Spleen (tissue), 11 donors: ENCODE data around the gene CRLF1. TPM values are rescaled to one million over a fixed set of nuclear protein-coding genes. Genes with fewer than 3 reads are reported as not detected.

Source experiments
- DNase-seq: peaks from one replicate; pipeline ENCODE4 v3.0.0-alpha.2; 2020
- H3K27ac ChIP-seq, 8 donors: fragments of 200-600 bp; sonication (generic) in 7 of 8; 1 replicate in 4 of 8; 2 replicates in 4 of 8; pipeline versions ENCODE4 v1.5.0 to v1.8.0; 2016 to 2021; ENCODE audit warnings: inconsistent platforms in 4 of 8, mild to moderate bottlenecking in 4 of 8, moderate library complexity in 1 of 8
- H3K27me3 ChIP-seq, 7 donors: fragments of 200-600 bp; sonication (generic) in 6 of 7; replicated peaks in 1 of 7; 1 replicate in 4 of 7; 2 replicates in 3 of 7; pipeline versions ENCODE4 v1.5.0 to v1.8.0; 2016 to 2021; ENCODE audit warnings: inconsistent platforms in 3 of 7, mild to moderate bottlenecking in 1 of 7
- H3K36me3 ChIP-seq, 6 donors: fragments of 200-600 bp; sonication (generic) in 5 of 6; 1 replicate in 4 of 6; 2 replicates in 2 of 6; pipeline versions ENCODE4 v1.5.0 to v1.8.0; 2016 to 2021; ENCODE audit warnings: inconsistent platforms in 2 of 6
- H3K4me1 ChIP-seq, 6 donors: fragments of 200-600 bp; sonication (generic) in 5 of 6; 1 replicate in 3 of 6; 2 replicates in 3 of 6; pipeline versions ENCODE4 v1.5.0 to v1.8.0; 2016 to 2021; ENCODE audit warnings: inconsistent platforms in 3 of 6
- H3K4me3 ChIP-seq, 8 donors: fragments of 200-600 bp; sonication (generic) in 7 of 8; 1 replicate in 4 of 8; 2 replicates in 4 of 8; pipeline versions ENCODE4 v1.5.0 to v1.8.0; 2016 to 2021; ENCODE audit warnings: inconsistent platforms in 4 of 8, mild to moderate bottlenecking in 4 of 8, moderate library complexity in 2 of 8
- H3K9me3 ChIP-seq, 8 donors: fragments of 200-600 bp; sonication (generic) in 7 of 8; 1 replicate in 4 of 8; 2 replicates in 4 of 8; pipeline versions ENCODE4 v1.5.0 to v1.8.0; 2016 to 2021; ENCODE audit warnings: inconsistent platforms in 4 of 8
- CTCF ChIP-seq, 11 experiments: fragments of 200-600 bp in 7 of 11; fragments of 450-650 bp in 4 of 11; sonication (generic) in 4 of 11; IDR thresholded peaks in 8 of 11; conservative IDR thresholded peaks in 3 of 11; 1 replicate in 7 of 11; 2 replicates in 4 of 11; pipeline versions ENCODE4 v1.4.0 to v1.8.0; 2016 to 2021; ENCODE audit warnings: antibody characterized with exemption in 11 of 11, inconsistent platforms in 4 of 11, mild to moderate bottlenecking in 1 of 11
- POLR2A ChIP-seq, 3 donors: fragments of 450-650 bp; IDR thresholded peaks; one replicate each; pipeline ENCODE4 v1.5.1; 2017; ENCODE audit warnings: antibody characterized with exemption in 3 of 3, mild to moderate bottlenecking in 1 of 3
- POLR2AphosphoS5 ChIP-seq, 3 donors: sonication (generic); formaldehyde crosslinking; IDR thresholded peaks; one replicate each; pipeline ENCODE4 v1.5.1; 2017; ENCODE audit warnings: antibody characterized with exemption in 3 of 3
- WGBS, 5 donors: extraction: QIAGEN DNeasy Blood & Tissue Kit in 3 of 5; methylation state at CpG; one replicate each; pipeline versions ENCODE4 v1.1.5 to v1.1.7; 2013 to 2018; 5-methylcytosine and 5-hydroxymethylcytosine counted together
- intact Hi-C: fragments of 100-400 bp; cut with DNase I; formaldehyde crosslinking; loops from one replicate; pipeline ENCODE4 v1.15.0; 2023; ENCODE audit warnings: low total_unique reads
- polyA plus RNA-seq, 3 donors: library from polyadenylated mRNA; stranded (reverse); fragments of 200-250 nt; gene quantifications; one replicate each; pipeline ENCODE4 v1.2.1, GENCODE V29; 2013
- total RNA-seq, 7 donors: library from RNA; depleted of rRNA in 3 of 7; stranded (reverse); fragments of >200 nt in 3 of 7; fragmentation: NEBNext Ultra II Directional in 4 of 7; extraction: Animal tissue kit (Norgen Biotek cat#: 25700) in 4 of 7; gene quantifications; one replicate each; pipeline versions ENCODE4 v1.1.0 to v1.2.1, GENCODE V29; 2016 to 2021
- donor health status: healthy with polysubstance abuse.
- donor health status: DM: no; HTN: no; CAD: no; lungs with moderate emphysema.
- donor health status: DM: no; HTN: no; CAD: no.
- donor health status: Bipolar disorder and iron deficiency.
- donor health status: healthy.
- donor health status: DM: no; HTN: no; CAD: no.
- donor health status: DM: yes; HTN: yes; CAD: no.

CRLF1 gene
- total and polyA plus RNA-seq, 10 donors, result 0.20 to 8.0 (median 2.6) TPM; not detected in 1

GRCh38 chr19:18612051-18612771, 5.6 kb upstream of the CRLF1 start:
- intact Hi-C loops, result no loop called here
- Histone ChIP-seq H3K27ac (no peak overlapping the region), H3K4me3 (peak overlapping the region in 7 of 8 donors; percentile 4 to 67 (median 39)), H3K4me1 (peaks cover 28 to 50% (median 40%) of the 10 kb centered on the region in 6 donors), H3K27me3 (peaks cover 22 to 100% (median 86%) of the 10 kb centered on the region in 7 donors), H3K9me3 (no peaks in the 10 kb centered on the region), H3K36me3 (no peaks in the 10 kb centered on the region)
- 1 to 4% (median 2%) methylated on average over 20 to 30 of the region's 30 CpGs for WGBS, 5 donors
- no peak for DNase-seq
- TF ChIP-seq POLR2A (IDR thresholded peaks at IDR 0.05) (no peak), POLR2AphosphoS5 (IDR thresholded peaks at IDR 0.05) (no peak), CTCF (IDR thresholded peaks at IDR 0.05 in 8 of 11, conservative IDR thresholded peaks at IDR 0.05 in 3 of 11) (no peak)

GRCh38 chr19:18611327-18612050, 4.9 kb upstream of the CRLF1 start:
- no peak for DNase-seq
- Histone ChIP-seq H3K9me3 (no peaks in the 10 kb centered on the region), H3K4me1 (peaks cover 31 to 55% (median 44%) of the 10 kb centered on the region in 6 donors), H3K27ac (no peak overlapping the region), H3K4me3 (peak overlapping the region in 7 of 8 donors; percentile 4 to 67 (median 39)), H3K36me3 (no peaks in the 10 kb centered on the region), H3K27me3 (peaks cover 22 to 98% (median 89%) of the 10 kb centered on the region in 7 donors)
- TF ChIP-seq CTCF (IDR thresholded peaks at IDR 0.05 in 8 of 11, conservative IDR thresholded peaks at IDR 0.05 in 3 of 11), result no peak
- no peak for TF ChIP-seq POLR2A (IDR thresholded peaks at IDR 0.05)
- no peak for TF ChIP-seq POLR2AphosphoS5 (IDR thresholded peaks at IDR 0.05)
- WGBS, 5 donors, result 1 to 3% (median 2%) methylated on average over 30 to 62 of the region's 62 CpGs
- intact Hi-C loops, result no loop called here

GRCh38 chr19:18610556-18611326, 4.1 kb upstream of the CRLF1 start:
- TF ChIP-seq POLR2A (IDR thresholded peaks at IDR 0.05) (no peak), POLR2AphosphoS5 (IDR thresholded peaks at IDR 0.05) (peak in 1 of 3 donors; percentile 55), CTCF (IDR thresholded peaks at IDR 0.05 in 8 of 11, conservative IDR thresholded peaks at IDR 0.05 in 3 of 11) (no peak)
- intact Hi-C loops, result no loop called here
- H3K4me3 ChIP-seq, result peak overlapping the region in 1 of 8 donors; percentile 67

More at GRCh38 chr19:18610556-18611326, 4.1 kb upstream of the CRLF1 start:
- Histone ChIP-seq H3K4me1 (peaks cover 31 to 61% (median 50%) of the 10 kb centered on the region in 6 donors), H3K27me3 (peaks cover 22 to 98% (median 95%) of the 10 kb centered on the region in 7 donors), H3K36me3 (no peaks in the 10 kb centered on the region), H3K9me3 (no peaks in the 10 kb centered on the region), H3K27ac (no peak overlapping the region)
- WGBS, 5 donors, result 2 to 4% (median 3%) methylated on average over 20 to 45 of the region's 45 CpGs
- no peak for DNase-seq
